Peyer's patch (tissue), 4 donors: ENCODE results near the gene PMVK.
"Not testable (repeated sequence)": the region's sequence is repeated elsewhere in the genome, so short reads cannot be mapped to it uniquely, and the experiment has no call there.

ENCODE experiments used
- POLR2A ChIP-seq, 2 donors: fragments of 450-650 bp; IDR thresholded peaks; one replicate each; pipeline ENCODE4 v1.5.1; 2017; ENCODE audit warnings: antibody characterized with exemption in 2 of 2, mild to moderate bottlenecking in 2 of 2, moderate library complexity in 2 of 2
- TF ChIP-seq, protein P1 (sequence below), 6 experiments: fragments of 450-650 bp in 4 of 6; fragments of 200-600 bp in 2 of 6; sonication (generic) in 1 of 6; IDR thresholded peaks; one replicate each; pipeline ENCODE4 v1.5.1; 2017 to 2019; ENCODE audit warnings: antibody characterized with exemption in 6 of 6, mild to moderate bottlenecking in 3 of 6, moderate library complexity in 1 of 6

DNA sequence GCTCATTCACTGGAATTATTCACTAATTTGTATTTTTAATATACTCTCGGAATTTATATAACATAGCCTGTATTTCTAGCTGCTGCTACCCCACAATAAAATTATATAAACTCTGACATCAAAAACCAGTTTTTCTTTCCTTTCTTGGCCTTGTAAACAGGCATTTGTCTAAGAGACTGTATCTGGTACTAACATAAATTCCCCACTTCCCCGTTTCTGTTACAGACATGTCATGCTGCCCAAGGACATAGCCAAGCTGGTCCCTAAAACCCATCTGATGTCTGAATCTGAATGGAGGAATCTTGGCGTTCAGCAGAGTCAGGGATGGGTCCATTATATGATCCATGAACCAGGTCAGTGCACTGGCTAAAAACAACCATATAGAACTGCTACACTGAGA, 41.2 kb upstream of the PMVK start:
- not testable (repeated sequence) for TF ChIP-seq POLR2A (IDR thresholded peaks at IDR 0.05)
- TF ChIP-seq, protein P1, sequence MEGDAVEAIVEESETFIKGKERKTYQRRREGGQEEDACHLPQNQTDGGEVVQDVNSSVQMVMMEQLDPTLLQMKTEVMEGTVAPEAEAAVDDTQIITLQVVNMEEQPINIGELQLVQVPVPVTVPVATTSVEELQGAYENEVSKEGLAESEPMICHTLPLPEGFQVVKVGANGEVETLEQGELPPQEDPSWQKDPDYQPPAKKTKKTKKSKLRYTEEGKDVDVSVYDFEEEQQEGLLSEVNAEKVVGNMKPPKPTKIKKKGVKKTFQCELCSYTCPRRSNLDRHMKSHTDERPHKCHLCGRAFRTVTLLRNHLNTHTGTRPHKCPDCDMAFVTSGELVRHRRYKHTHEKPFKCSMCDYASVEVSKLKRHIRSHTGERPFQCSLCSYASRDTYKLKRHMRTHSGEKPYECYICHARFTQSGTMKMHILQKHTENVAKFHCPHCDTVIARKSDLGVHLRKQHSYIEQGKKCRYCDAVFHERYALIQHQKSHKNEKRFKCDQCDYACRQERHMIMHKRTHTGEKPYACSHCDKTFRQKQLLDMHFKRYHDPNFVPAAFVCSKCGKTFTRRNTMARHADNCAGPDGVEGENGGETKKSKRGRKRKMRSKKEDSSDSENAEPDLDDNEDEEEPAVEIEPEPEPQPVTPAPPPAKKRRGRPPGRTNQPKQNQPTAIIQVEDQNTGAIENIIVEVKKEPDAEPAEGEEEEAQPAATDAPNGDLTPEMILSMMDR (IDR thresholded peaks at IDR 0.05): not testable (repeated sequence)
